Chondrocyte (in vitro differentiated cells): ENCODE data around the gene TMEFF1. TPM values are rescaled to one million over a fixed set of nuclear protein-coding genes. Genes with fewer than 3 reads are reported as not detected.

Experiments
- DNase-seq: peaks from one replicate; pipeline ENCODE4 v3.0.0; 2021; ENCODE audit warnings: mixed read lengths, low spot score
- H3K27ac Mint-ChIP-seq: one replicate; pipeline ENCODE4 v1.8.0; 2021; ENCODE audit warnings: mild to moderate bottlenecking, moderate library complexity, mixed read lengths; ENCODE audit not compliant: unreplicated experiment
- H3K27me3 Mint-ChIP-seq: 2 replicates; pipeline ENCODE4 v1.8.0; 2021; ENCODE audit warnings: low read depth, mixed read lengths
- H3K36me3 Mint-ChIP-seq: 2 replicates; pipeline ENCODE4 v1.8.0; 2021; ENCODE audit warnings: low read depth, mixed read lengths
- H3K4me1 Mint-ChIP-seq: 2 replicates; pipeline ENCODE4 v1.8.0; 2021; ENCODE audit warnings: low read depth, mild to moderate bottlenecking, mixed read lengths
- H3K4me3 Mint-ChIP-seq: one replicate; pipeline ENCODE4 v1.8.0; 2021; ENCODE audit warnings: mild to moderate bottlenecking, moderate library complexity, mixed read lengths; ENCODE audit not compliant: unreplicated experiment
- H3K9me3 Mint-ChIP-seq: 2 replicates; pipeline ENCODE4 v1.8.0; 2021; ENCODE audit warnings: low read depth, mixed read lengths
- CTCF ChIP-seq: fragments of 200-600 bp; sonication (generic); IDR thresholded peaks from 2 replicates; pipeline ENCODE4 v1.5.0; 2021; ENCODE audit warnings: antibody characterized with exemption, mild to moderate bottlenecking, moderate library complexity
- total RNA-seq: library from RNA; stranded (reverse); gene quantifications from 3 replicates; pipeline ENCODE4 v1.2.1, GENCODE V29; 2021

The TMEFF1 gene
- total RNA-seq, 1 donor from 2014 or later: 3.0 TPM

- no peak for TF ChIP-seq CTCF
- peaks cover 52% of the 10 kb centered on the region for H3K4me1 Mint-ChIP-seq
- H3K27me3 Mint-ChIP-seq: no peaks in the 10 kb centered on the region
- peak overlapping the region; percentile 99 for H3K27ac Mint-ChIP-seq
- DNase-seq: peak; percentile 93
- no peaks in the 10 kb centered on the region for H3K9me3 Mint-ChIP-seq
- H3K36me3 Mint-ChIP-seq: peaks cover 6% of the 10 kb centered on the region
- peak overlapping the region; percentile 70 for H3K4me3 Mint-ChIP-seq
Measured at GRCh38 chr9:100427366-100428263, 45.3 kb upstream of the TMEFF1 start.

DNA sequence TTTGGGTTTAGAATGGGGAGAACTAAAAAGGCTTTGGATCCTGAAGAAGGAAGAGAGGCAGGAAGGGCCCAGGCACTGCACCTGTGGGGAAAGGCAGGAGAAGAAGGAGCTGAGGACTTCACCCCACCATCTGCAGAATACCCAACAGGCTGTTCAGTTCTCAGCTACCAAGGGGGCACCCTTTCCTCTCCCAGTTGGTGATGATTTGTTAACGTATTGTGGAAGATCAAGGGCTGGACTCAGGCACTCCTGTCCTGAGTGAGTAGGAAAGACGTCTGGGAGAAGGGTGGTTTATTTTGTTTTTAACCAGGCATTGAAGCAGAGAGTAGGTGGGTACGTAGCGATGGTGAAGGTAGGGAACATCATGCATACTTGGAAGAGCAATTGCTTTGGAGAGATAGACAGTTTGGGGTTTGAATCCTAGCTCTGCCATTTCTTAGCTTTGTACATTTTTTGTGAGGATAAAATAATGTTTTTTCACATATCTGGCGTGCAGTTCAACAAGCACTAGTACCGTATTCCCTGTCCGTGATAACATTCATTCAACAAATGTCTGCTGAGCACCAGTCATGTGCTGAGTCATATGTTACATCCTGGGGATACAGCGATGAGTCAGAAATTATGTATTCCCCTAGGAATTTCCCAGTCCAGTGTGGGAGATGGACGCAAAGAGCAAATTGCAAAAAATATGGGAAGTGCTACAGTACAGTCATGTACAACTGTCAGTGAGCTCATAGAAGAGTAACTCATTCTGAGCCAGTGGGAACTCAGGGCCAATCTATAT is 43.9 kb upstream of the TMEFF1 start:
- peaks cover 6% of the 10 kb centered on the region for H3K36me3 Mint-ChIP-seq
- no peak for DNase-seq
- no peaks in the 10 kb centered on the region for H3K9me3 Mint-ChIP-seq
- H3K4me3 Mint-ChIP-seq: peak overlapping the region; percentile 70
- H3K4me1 Mint-ChIP-seq: peaks cover 52% of the 10 kb centered on the region
- peak overlapping the region; percentile 99 for H3K27ac Mint-ChIP-seq
- peak; percentile 31 for TF ChIP-seq CTCF
- no peaks in the 10 kb centered on the region for H3K27me3 Mint-ChIP-seq

- Mint-ChIP-seq H3K9me3 (no peaks in the 10 kb centered on the region), H3K4me1 (peaks cover 58% of the 10 kb centered on the region)
- no peak for DNase-seq
Measured at GRCh38 chr9:100430286-100430940, 42.5 kb upstream of the TMEFF1 start.

DNA sequence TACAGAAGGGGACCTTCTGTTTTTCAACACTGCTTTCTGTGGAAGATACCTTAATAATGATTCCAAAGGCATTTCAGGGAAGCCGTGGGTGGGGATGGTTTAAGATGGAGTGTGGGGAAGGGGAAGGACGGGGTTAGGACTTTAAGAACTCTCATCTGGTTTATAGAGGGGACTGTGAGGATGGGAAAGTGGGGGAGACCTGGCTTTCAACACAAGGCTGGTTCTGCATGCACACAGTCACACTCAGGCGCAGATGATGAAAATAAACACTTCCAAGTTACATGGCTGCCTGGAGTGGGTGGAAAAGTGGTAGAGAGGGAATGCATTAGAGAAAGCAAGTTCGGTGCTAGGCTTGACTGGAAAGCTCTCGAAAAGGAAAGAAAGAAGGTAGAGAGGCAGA is 41.1 kb upstream of the TMEFF1 start:
- Mint-ChIP-seq H3K4me1 (peaks cover 52% of the 10 kb centered on the region), H3K36me3 (peaks cover 8% of the 10 kb centered on the region), H3K27ac (peak overlapping the region; percentile 55), H3K9me3 (no peaks in the 10 kb centered on the region), H3K4me3 (no peak overlapping the region), H3K27me3 (no peaks in the 10 kb centered on the region)
- TF ChIP-seq CTCF: no peak
- no peak for DNase-seq

More at GRCh38 chr9:100430286-100430940, 42.5 kb upstream of the TMEFF1 start:
- peaks cover 6% of the 10 kb centered on the region for H3K36me3 Mint-ChIP-seq
- H3K27me3 Mint-ChIP-seq: no peaks in the 10 kb centered on the region
- no peak for TF ChIP-seq CTCF
- peak overlapping the region; percentile 43 for H3K4me3 Mint-ChIP-seq
- peak overlapping the region; percentile 99 for H3K27ac Mint-ChIP-seq

DNA sequence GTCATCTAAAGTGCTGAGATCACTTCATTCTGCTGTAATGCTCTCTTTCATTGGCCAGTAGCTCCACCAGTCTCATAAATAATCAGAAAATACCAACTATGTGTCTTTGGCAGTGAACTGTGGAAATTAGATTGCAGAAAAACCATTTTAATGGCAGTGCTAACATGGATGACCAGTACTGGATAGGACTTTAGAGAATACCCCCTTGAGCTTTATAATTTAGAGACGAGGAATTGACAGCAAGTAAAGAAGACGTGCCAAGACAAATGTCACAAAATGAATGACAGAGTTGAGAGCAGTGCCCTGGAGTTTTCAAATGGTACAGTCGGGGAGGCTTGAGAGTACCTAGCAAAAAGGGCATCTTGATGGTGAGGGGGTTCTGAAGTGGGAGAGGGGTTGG is 40.2 kb upstream of the TMEFF1 start:
- H3K27ac Mint-ChIP-seq: no peak overlapping the region
- H3K9me3 Mint-ChIP-seq: no peaks in the 10 kb centered on the region
- TF ChIP-seq CTCF: no peak
- no peak for DNase-seq
- H3K27me3 Mint-ChIP-seq: no peaks in the 10 kb centered on the region
- H3K4me3 Mint-ChIP-seq: no peak overlapping the region
- H3K36me3 Mint-ChIP-seq: peaks cover 8% of the 10 kb centered on the region
- H3K4me1 Mint-ChIP-seq: peaks cover 54% of the 10 kb centered on the region
